Measurements from ENCODE around the gene ARHGEF25. TPM values are rescaled to one million over a fixed set of nuclear protein-coding genes. Genes with fewer than 3 reads are reported as not detected.
"Not testable (repeated sequence)": the region's sequence is repeated elsewhere in the genome, so short reads cannot be mapped to it uniquely, and the experiment has no call there.

The ARHGEF25 gene
- total RNA-seq, 1 experiment from 2014 or later = 13.2 TPM

GRCh38 chr12:57609101-57609780 lies 2.0 kb upstream of the ARHGEF25 start:
- no peak for DNase-seq (ENCODE audit: low read depth)

- no peak for DNase-seq (ENCODE audit: low read depth)
Measured at GRCh38 chr12:57609781-57610553, 1.3 kb upstream of the ARHGEF25 start.

GRCh38 chr12:57610554-57611107 lies 604 bp upstream of the ARHGEF25 start:
- no peak for DNase-seq (ENCODE audit: low read depth)

GRCh38 chr12:57611827-57612710 lies 834 bp downstream of the ARHGEF25 start:
- DNase-seq (ENCODE audit: low read depth) = no peak

GRCh38 chr12:57612711-57613426 lies 1.6 kb downstream of the ARHGEF25 start:
- no peak for DNase-seq (ENCODE audit: low read depth)

GRCh38 chr12:57613427-57614109 lies 2.3 kb downstream of the ARHGEF25 start:
- no peak for DNase-seq (ENCODE audit: low read depth)

GRCh38 chr12:57614178-57614947 lies 3.1 kb downstream of the ARHGEF25 start:
- no peak for DNase-seq (ENCODE audit: low read depth)

GRCh38 chr12:57614948-57615500 lies 3.8 kb downstream of the ARHGEF25 start:
- DNase-seq (ENCODE audit: low read depth) = no peak

- no peak for DNase-seq (ENCODE audit: low read depth)
Measured at GRCh38 chr12:57615637-57616036, 4.4 kb downstream of the ARHGEF25 start.

- peak; percentile 41 for DNase-seq (ENCODE audit: low read depth)
Measured at GRCh38 chr12:57616383-57617101, 5.3 kb downstream of the ARHGEF25 start.

GRCh38 chr12:57617942-57618341 lies 6.7 kb downstream of the ARHGEF25 start:
- DNase-seq (ENCODE audit: low read depth) = no peak

GRCh38 chr12:57618431-57618830 lies 7.2 kb downstream of the ARHGEF25 start:
- DNase-seq (ENCODE audit: low read depth) = not testable (repeated sequence)

GRCh38 chr12:57618966-57619433 lies 7.8 kb downstream of the ARHGEF25 start:
- DNase-seq (ENCODE audit: low read depth) = no peak

GRCh38 chr12:57619434-57620244 lies 8.4 kb downstream of the ARHGEF25 start:
- no peak for DNase-seq (ENCODE audit: low read depth)

GRCh38 chr12:57620245-57620935 lies 9.2 kb downstream of the ARHGEF25 start:
- DNase-seq (ENCODE audit: low read depth) = no peak

- DNase-seq (ENCODE audit: low read depth) = peak; percentile 15
Measured at GRCh38 chr12:57620936-57621496, 9.8 kb downstream of the ARHGEF25 start.

Data from M059J (cell line).